Neutrophil (primary cell): Measurements from ENCODE around the gene ATP10D.

Source experiments
- H3K27ac ChIP-seq: fragments of 200-600 bp; sonication (generic); 2 replicates; pipeline ENCODE4 v1.5.1; 2016; ENCODE audit warnings: mild to moderate bottlenecking, moderate library complexity
- H3K27me3 ChIP-seq: fragments of 200-600 bp; sonication (generic); 2 replicates; pipeline ENCODE4 v1.6.0; 2016; ENCODE audit warnings: mild to moderate bottlenecking
- H3K36me3 ChIP-seq: fragments of 200-600 bp; sonication (generic); 2 replicates; pipeline ENCODE4 v1.5.1; 2017
- H3K4me1 ChIP-seq, 2 experiments: fragments of 200-600 bp in 1 of 2; sonication (generic) in 1 of 2; 1 replicate in 1 of 2; 2 replicates in 1 of 2; pipeline versions ENCODE4 v1.5.1 to v1.6.1; 2013 to 2016; ENCODE audit warnings: low read depth in 1 of 2, low read length in 1 of 2, mild to moderate bottlenecking in 1 of 2, moderate library complexity in 1 of 2; ENCODE audit not compliant: control insufficient read depth in 1 of 2, insufficient read depth in 1 of 2
- H3K4me3 ChIP-seq, 2 experiments: fragments of 200-600 bp in 1 of 2; sonication (generic) in 1 of 2; 1 replicate in 1 of 2; 2 replicates in 1 of 2; pipeline ENCODE4 v1.5.1; 2013 to 2016; ENCODE audit warnings: low read depth in 1 of 2, low read length in 1 of 2, mild to moderate bottlenecking in 1 of 2, moderate library complexity in 1 of 2
- H3K9me3 ChIP-seq: fragments of 200-600 bp; sonication (generic); 2 replicates; pipeline ENCODE4 v1.5.1; 2016
- TF ChIP-seq, protein P1 (sequence below): fragments of 200-600 bp; sonication (generic); IDR thresholded peaks from 2 replicates; pipeline ENCODE4 v1.5.1; 2016; ENCODE audit warnings: antibody characterized with exemption

The ATP10D gene

DNA sequence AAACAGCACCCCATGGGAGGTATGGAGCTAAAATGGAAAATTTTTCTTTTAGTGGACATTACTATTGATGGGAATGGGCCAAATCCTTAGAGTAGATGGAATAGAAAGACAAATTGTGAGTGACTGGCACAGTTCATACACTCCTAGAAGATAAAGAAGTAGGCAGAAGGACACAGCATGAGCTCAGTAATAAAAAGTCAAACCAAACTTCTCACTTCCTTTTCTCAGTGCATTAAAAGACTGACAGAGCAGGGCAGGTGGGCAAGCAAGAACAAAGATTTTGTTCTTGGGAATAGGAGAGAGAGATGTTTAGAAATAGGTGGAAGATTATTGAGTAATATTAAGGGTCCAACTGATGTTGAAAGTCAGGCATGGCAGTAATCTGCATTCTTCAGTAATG is 132.5 kb downstream of the ATP10D start:
- H3K4me3 ChIP-seq: no peak overlapping the region
- H3K27ac ChIP-seq: no peak overlapping the region
- TF ChIP-seq, protein P1, sequence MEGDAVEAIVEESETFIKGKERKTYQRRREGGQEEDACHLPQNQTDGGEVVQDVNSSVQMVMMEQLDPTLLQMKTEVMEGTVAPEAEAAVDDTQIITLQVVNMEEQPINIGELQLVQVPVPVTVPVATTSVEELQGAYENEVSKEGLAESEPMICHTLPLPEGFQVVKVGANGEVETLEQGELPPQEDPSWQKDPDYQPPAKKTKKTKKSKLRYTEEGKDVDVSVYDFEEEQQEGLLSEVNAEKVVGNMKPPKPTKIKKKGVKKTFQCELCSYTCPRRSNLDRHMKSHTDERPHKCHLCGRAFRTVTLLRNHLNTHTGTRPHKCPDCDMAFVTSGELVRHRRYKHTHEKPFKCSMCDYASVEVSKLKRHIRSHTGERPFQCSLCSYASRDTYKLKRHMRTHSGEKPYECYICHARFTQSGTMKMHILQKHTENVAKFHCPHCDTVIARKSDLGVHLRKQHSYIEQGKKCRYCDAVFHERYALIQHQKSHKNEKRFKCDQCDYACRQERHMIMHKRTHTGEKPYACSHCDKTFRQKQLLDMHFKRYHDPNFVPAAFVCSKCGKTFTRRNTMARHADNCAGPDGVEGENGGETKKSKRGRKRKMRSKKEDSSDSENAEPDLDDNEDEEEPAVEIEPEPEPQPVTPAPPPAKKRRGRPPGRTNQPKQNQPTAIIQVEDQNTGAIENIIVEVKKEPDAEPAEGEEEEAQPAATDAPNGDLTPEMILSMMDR: no peak
- H3K9me3 ChIP-seq: no peaks in the 10 kb centered on the region
- no peaks in the 10 kb centered on the region for H3K27me3 ChIP-seq
- H3K36me3 ChIP-seq: no peaks in the 10 kb centered on the region
- no peaks in the 10 kb centered on the region for H3K4me1 ChIP-seq

DNA sequence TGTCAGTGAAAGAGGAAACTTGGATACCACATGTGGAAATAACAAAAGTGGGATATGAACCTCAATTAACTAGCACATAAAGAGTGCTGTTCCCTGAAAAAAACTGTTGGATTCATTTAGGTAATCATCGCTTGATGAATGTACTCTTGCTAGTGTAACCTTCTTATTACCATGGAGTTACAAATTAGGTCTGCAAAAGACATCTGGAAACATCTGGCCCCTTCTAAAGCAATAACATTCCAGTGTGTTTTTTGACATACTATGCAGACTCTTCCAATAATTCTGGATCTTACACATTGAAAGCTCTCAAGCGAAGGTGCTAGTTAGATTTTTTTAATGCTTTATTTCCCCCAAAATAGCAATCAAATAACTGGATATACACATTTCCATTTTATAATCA is 134.6 kb downstream of the ATP10D start:
- H3K36me3 ChIP-seq: no peaks in the 10 kb centered on the region
- no peak overlapping the region for H3K27ac ChIP-seq
- H3K4me3 ChIP-seq: no peak overlapping the region
- TF ChIP-seq, protein P1: no peak
- H3K9me3 ChIP-seq: no peaks in the 10 kb centered on the region
- H3K4me1 ChIP-seq: no peaks in the 10 kb centered on the region
- no peaks in the 10 kb centered on the region for H3K27me3 ChIP-seq

DNA sequence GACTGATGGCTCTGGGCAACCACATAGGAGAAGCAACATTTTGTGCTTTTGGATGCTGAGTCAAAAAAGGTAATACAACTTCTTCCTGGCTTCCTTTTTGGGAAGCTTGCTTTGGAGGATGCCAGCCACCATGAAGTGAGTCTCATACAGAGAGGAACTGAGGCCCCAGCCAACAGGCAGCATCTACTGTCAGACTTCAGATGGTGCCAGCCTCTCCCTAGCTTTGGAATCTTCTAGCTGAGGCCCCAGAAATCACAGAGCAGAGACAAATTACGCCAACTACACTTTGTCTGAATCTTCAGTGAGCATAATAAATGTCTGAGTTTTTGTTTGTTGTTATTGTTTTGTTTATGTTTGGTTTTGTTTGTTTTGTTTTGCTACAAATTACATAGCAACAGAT is 136.1 kb downstream of the ATP10D start:
- H3K4me3 ChIP-seq: no peak overlapping the region
- H3K36me3 ChIP-seq: no peaks in the 10 kb centered on the region
- no peaks in the 10 kb centered on the region for H3K9me3 ChIP-seq
- TF ChIP-seq, protein P1: no peak
- H3K27me3 ChIP-seq: no peaks in the 10 kb centered on the region
- H3K4me1 ChIP-seq: no peaks in the 10 kb centered on the region
- H3K27ac ChIP-seq: no peak overlapping the region

DNA sequence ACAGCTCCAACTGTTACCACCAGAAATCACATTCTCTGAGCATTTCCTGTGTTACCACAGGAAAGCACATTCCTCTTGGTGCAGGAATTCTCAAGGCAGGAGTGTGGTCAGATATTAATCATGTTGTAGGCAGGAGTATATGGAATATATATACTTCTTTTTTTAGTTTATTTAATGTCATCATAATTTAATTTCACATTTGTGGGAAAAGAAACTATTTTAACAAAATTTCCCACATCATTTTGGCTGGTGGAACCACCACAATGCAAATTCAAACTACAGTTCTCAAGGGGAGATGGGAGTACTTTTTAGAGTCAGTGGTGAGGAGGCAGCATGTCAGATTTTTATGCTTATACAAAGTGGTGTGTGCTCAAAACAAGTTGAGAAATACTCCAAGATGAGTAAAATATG is 139.0 kb downstream of the ATP10D start:
- Histone ChIP-seq H3K4me3 (no peak overlapping the region), H3K27me3 (no peaks in the 10 kb centered on the region), H3K9me3 (no peaks in the 10 kb centered on the region), H3K27ac (no peak overlapping the region), H3K4me1 (no peaks in the 10 kb centered on the region), H3K36me3 (no peaks in the 10 kb centered on the region)
- TF ChIP-seq, protein P1: no peak

DNA sequence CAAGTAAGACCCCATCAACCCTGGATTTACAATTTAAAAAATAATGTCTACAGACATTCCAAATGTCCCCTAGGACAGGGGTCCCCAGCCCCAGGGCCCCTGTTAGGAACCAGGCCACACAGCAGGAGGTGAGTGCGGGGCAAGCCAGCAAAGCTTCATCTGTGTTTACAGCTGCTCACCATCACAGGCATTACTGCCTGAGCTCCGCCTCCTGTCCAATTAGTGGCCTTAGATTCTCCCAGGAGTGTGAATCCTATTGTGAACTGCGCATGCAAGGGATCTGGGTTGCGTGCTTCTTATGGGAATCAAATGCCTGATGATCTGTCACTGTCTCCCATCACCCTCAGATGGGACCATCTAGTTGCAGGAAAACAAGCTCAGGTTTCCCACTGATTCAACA is 146.1 kb downstream of the ATP10D start:
- no peak overlapping the region for H3K27ac ChIP-seq
- H3K27me3 ChIP-seq: no peaks in the 10 kb centered on the region
- no peaks in the 10 kb centered on the region for H3K36me3 ChIP-seq
- no peaks in the 10 kb centered on the region for H3K4me1 ChIP-seq
- H3K4me3 ChIP-seq: no peak overlapping the region
- TF ChIP-seq, protein P1: no peak
- no peaks in the 10 kb centered on the region for H3K9me3 ChIP-seq

DNA sequence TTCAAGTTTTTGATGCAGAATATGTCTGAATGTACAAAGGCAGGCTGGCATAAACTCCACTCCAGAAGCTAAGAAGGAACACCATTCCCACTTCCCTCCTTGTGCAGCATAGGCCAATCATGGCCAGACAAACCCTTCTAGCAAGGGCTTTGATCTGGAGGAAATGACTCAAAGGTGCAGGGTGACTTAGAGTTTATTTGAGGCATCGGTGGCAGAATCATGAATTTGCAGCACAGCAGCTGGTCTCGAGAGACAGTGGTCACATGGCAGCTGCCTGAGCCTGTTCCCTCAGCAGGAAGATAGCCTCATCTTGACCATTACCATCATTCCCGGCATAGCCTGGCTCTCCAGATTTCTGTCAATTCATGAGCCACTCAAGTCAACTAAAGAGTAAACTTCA is 154.5 kb downstream of the ATP10D start:
- H3K9me3 ChIP-seq: no peaks in the 10 kb centered on the region
- TF ChIP-seq, protein P1: no peak

More for the DNA sequence above, 154.5 kb downstream of the ATP10D start:
- Histone ChIP-seq H3K4me1 (no peaks in the 10 kb centered on the region), H3K36me3 (no peaks in the 10 kb centered on the region), H3K27me3 (no peaks in the 10 kb centered on the region), H3K4me3 (no peak overlapping the region), H3K27ac (no peak overlapping the region)
